HepG2 (cell line): ENCODE results near the gene SPATA32. TPM values are rescaled to one million over a fixed set of nuclear protein-coding genes. Genes with fewer than 3 reads are reported as not detected.

Experiments used
- ATAC-seq: fragments of 200-7000 bp; cut with Tn5 transposase; 3 replicates; pipeline ENCODE4 v1.9.1; 2020; ENCODE audit warnings: mild to moderate bottlenecking, moderate library complexity
- BruUV-seq: library from RNA; stranded (reverse); fragments of 400-500 nt; replicated peaks from 2 replicates; lab custom pipeline; 2021; lab: Mats Ljungman, UMichigan
- CTCF ChIA-PET: fragments of 300-600 bp; formaldehyde crosslinking; extraction: SDS; loops from one replicate; lab custom pipeline; 2021; ENCODE audit warnings: low total read pairs, inconsistent platforms, low intra/inter-chr PET ratio; lab: Yijun Ruan, JAX
- POLR2A ChIA-PET: fragments of 350-600 bp; sonication (Branson Sonifier 250); formaldehyde crosslinking; loops from one replicate; lab custom pipeline; 2020; ENCODE audit warnings: antibody characterized with exemption, inconsistent platforms; lab: Yijun Ruan, JAX
- DNase-seq: peaks from one replicate; pipeline ENCODE4 v3.0.0-alpha.2; 2015; ENCODE audit warnings: low spot score
- FAIRE-seq: peaks from 3 replicates; lab custom pipeline; 2011; peaks lifted over from hg19 to GRCh38; lab: Jason Lieb, UNC
- H2AFZ ChIP-seq: one replicate; pipeline ENCODE4 v1.6.1; 2011; ENCODE audit warnings: low read length, inconsistent platforms
- H3K27ac ChIP-seq: fragments of 300-600 bp; 3 replicates; pipeline ENCODE4 v1.8.0; 2011; ENCODE audit warnings: mixed run types, mild to moderate bottlenecking, mixed read lengths, low read length, inconsistent platforms; ENCODE audit not compliant: insufficient read depth; ENCODE audit errors: extremely low read length
- H3K27me3 ChIP-seq, 2 experiments: fragments of 200-600 bp in 1 of 2; 2 replicates in 1 of 2; 3 replicates in 1 of 2; pipeline versions ENCODE4 v1.6.0 to v1.8.0; 2011; ENCODE audit warnings: low read length in 2 of 2, mild to moderate bottlenecking in 2 of 2, moderate library complexity in 2 of 2, inconsistent platforms in 1 of 2; ENCODE audit not compliant: insufficient read depth in 2 of 2, control insufficient read depth in 1 of 2
- H3K36me3 ChIP-seq, 2 experiments: fragments of 200-600 bp in 1 of 2; replicated peaks in 1 of 2; 2 replicates in 1 of 2; 3 replicates in 1 of 2; pipeline versions ENCODE4 v1.5.1 to v1.8.0; 2011; ENCODE audit warnings: low read length in 2 of 2, inconsistent platforms in 1 of 2; ENCODE audit not compliant: insufficient read depth in 2 of 2, control insufficient read depth in 1 of 2
- H3K4me1 ChIP-seq: 2 replicates; pipeline ENCODE4 v1.5.1; 2012; ENCODE audit warnings: low read length, inconsistent platforms; ENCODE audit not compliant: insufficient read depth
- H3K4me2 ChIP-seq: 2 replicates; pipeline ENCODE4 v1.6.0; 2011; ENCODE audit warnings: low read depth, low read length, inconsistent platforms
- H3K4me3 ChIP-seq, 3 experiments: fragments of 200-600 bp in 1 of 3; sonication (generic), shearing (Covaris generic) in 1 of 3; replicated peaks in 1 of 3; 2 replicates each; pipeline ENCODE4 v1.5.1; 2011 to 2016; ENCODE audit warnings: low read length in 3 of 3, inconsistent platforms in 2 of 3, low read depth in 2 of 3, mild to moderate bottlenecking in 2 of 3, control low read depth in 1 of 3, mixed read lengths in 1 of 3; ENCODE audit not compliant: insufficient read depth in 1 of 3
- H3K79me2 ChIP-seq: one replicate; pipeline ENCODE4 v1.6.1; 2011; ENCODE audit warnings: low read length, inconsistent platforms; ENCODE audit not compliant: insufficient read depth
- H3K9ac ChIP-seq: 2 replicates; pipeline ENCODE4 v1.6.0; 2011; ENCODE audit warnings: mild to moderate bottlenecking, low read depth, low read length, inconsistent platforms; ENCODE audit not compliant: insufficient read depth
- H3K9me3 ChIP-seq: 2 replicates; pipeline ENCODE4 v1.5.1; 2012; ENCODE audit warnings: mild to moderate bottlenecking, low read length
- H4K20me1 ChIP-seq: 2 replicates; pipeline ENCODE4 v1.6.0; 2011; ENCODE audit warnings: inconsistent platforms, mild to moderate bottlenecking, low read length, moderate library complexity; ENCODE audit not compliant: insufficient read depth
- GATAD2A ChIP-seq: IDR thresholded peaks from 2 replicates; pipeline ENCODE4 v1.6.1; 2016
- JDP2 ChIP-seq: sonication (generic); formaldehyde crosslinking; IDR thresholded peaks from 2 replicates; pipeline ENCODE4 v1.8.1; 2022; ENCODE audit warnings: missing genetic modification reagents, borderline replicate concordance
- MAFG ChIP-seq: sonication (generic); formaldehyde crosslinking; IDR thresholded peaks from 2 replicates; pipeline ENCODE4 v1.5.1; 2020; ENCODE audit warnings: mild to moderate bottlenecking, missing genetic modification reagents
- MTF1 ChIP-seq: sonication (generic); formaldehyde crosslinking; IDR thresholded peaks from 2 replicates; pipeline ENCODE4 v1.5.0; 2020; ENCODE audit warnings: missing genetic modification reagents
- NCOA1 ChIP-seq: sonication (generic); formaldehyde crosslinking; IDR thresholded peaks from 2 replicates; pipeline ENCODE4 v1.9.0; 2021; ENCODE audit warnings: missing genetic modification reagents
- REXO4 ChIP-seq: sonication (generic); formaldehyde crosslinking; IDR thresholded peaks from 2 replicates; pipeline ENCODE4 v1.8.0; 2022; ENCODE audit warnings: missing genetic modification reagents, mild to moderate bottlenecking, borderline replicate concordance
- TBL1XR1 ChIP-seq: fragments of 150-350 bp; IDR thresholded peaks from 2 replicates; pipeline ENCODE4 v1.6.1; 2014; ENCODE audit warnings: borderline replicate concordance, low read length; ENCODE audit not compliant: partially characterized antibody
- ZNF546 ChIP-seq: sonication (generic); formaldehyde crosslinking; conservative IDR thresholded peaks from 2 replicates; pipeline ENCODE4 v1.8.1; 2023; ENCODE audit warnings: mild to moderate bottlenecking, missing genetic modification reagents
- WGBS: methylation state at CpG from one replicate; pipeline ENCODE4 v1.1.6; 2017; ENCODE audit warnings: low lambda C conversion rate; 5-methylcytosine and 5-hydroxymethylcytosine counted together
- in situ Hi-C: cut with HindIII; loops from 2 replicates; pipeline ENCODE4 v1.10.0; 2017; ENCODE audit warnings: low pct_unique_long_range_greater_than_20kb; ENCODE audit not compliant: extremely low pct_ligation_motif_present
- intact Hi-C: fragments of 100-400 bp; cut with micrococcal nuclease; formaldehyde crosslinking; loops from one replicate; pipeline ENCODE4 v1.10.0; 2022; ENCODE audit not compliant: unreplicated experiment
- polyA plus RNA-seq, 8 experiments: library from polyadenylated mRNA; depleted of rRNA in 3 of 8; stranded (reverse) in 7 of 8; unstranded in 1 of 8; fragments of >200 nt; fragmentation: Illumina TruSeq in 4 of 8; extraction: Trizol in 4 of 8; gene quantifications; 2 replicates each; pipeline versions ENCODE4 v1.2.1 to v1.2.3, GENCODE V29; 2011 to 2016; ENCODE audit warnings: low read depth in 4 of 8, missing spikeins in 1 of 8, mixed read lengths in 1 of 8; ENCODE audit not compliant: insufficient read depth in 1 of 8
- total RNA-seq, 5 experiments: library from RNA; depleted of rRNA; stranded (reverse); fragments of >200 nt; fragmentation: Illumina TruSeq; extraction: Trizol; gene quantifications; 2 replicates each; pipeline ENCODE4 v1.2.3, GENCODE V29; 2016; ENCODE audit warnings: low read depth in 1 of 5
- TF ChIP-seq, protein P1 (sequence below): sonication (generic); formaldehyde crosslinking; IDR thresholded peaks from 2 replicates; pipeline ENCODE4 v1.5.1; 2020; ENCODE audit warnings: missing genetic modification reagents, mild to moderate bottlenecking, borderline replicate concordance
- TF ChIP-seq, protein P2 (sequence below): IDR thresholded peaks from 2 replicates; pipeline ENCODE4 v1.6.1; 2016; ENCODE audit warnings: mild to moderate bottlenecking

The SPATA32 gene
- total and polyA plus RNA-seq, 2 of the 13 experiments (the other 11 are each of a cell fraction or from before 2014, with no cell fraction given) = not detected

DNA sequence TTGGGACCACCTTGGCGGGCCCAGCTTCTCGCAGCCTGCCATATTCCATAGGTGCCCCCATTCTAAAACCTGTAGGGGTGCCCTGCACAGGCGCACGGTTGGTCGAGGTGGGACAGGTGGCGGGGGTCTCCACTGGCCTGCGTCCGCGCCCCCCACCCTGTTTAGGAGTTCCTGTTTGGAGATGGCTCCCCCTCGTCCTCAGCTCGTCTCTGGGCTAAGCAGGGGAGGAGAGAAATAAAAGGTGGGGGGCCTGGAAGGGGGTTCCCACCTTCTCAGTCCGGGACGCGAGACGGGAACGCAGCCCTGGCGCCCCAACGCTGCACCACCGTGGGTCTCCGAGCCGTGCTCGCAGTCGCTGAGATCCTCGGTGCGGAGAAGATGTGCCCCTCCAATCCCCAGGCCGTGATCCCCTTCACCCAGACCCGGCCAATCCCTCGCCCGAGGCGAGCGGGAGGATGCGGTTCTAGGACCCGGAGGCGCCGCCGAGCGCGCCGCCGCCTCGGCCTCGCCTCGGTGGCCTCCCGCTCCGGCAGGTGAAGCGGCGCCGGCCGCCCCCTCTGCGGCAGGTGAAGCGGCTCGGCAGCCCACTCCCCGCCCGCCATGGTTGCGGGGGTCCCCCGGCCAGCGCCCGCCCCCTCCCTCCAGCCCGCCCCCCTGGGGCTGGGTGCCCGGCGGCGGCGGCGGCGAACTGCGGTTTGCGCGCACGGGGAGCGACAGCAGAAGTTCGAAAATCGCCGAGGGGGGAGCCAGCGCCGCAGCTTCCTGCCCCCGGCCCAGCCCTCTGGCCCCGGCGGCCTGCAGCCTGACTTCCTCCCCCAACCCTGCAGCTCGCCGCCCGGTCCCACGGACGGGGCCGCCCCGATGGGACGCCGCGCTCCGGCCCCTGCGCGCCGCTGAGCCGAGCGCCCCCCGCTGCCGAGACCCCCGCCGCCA is 40.5 kb downstream of the SPATA32 start, which contains the start of gene FMNL1 (continued):
- TF ChIP-seq, protein P1, sequence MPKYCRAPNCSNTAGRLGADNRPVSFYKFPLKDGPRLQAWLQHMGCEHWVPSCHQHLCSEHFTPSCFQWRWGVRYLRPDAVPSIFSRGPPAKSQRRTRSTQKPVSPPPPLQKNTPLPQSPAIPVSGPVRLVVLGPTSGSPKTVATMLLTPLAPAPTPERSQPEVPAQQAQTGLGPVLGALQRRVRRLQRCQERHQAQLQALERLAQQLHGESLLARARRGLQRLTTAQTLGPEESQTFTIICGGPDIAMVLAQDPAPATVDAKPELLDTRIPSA = no peak
- TF ChIP-seq GATAD2A (CRISPR knock-in tag) = no peak
- TF ChIP-seq, protein P2, sequence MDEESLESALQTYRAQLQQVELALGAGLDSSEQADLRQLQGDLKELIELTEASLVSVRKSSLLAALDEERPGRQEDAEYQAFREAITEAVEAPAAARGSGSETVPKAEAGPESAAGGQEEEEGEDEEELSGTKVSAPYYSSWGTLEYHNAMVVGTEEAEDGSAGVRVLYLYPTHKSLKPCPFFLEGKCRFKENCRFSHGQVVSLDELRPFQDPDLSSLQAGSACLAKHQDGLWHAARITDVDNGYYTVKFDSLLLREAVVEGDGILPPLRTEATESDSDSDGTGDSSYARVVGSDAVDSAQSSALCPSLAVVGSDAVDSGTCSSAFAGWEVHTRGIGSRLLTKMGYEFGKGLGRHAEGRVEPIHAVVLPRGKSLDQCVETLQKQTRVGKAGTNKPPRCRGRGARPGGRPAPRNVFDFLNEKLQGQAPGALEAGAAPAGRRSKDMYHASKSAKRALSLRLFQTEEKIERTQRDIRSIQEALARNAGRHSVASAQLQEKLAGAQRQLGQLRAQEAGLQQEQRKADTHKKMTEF (CRISPR knock-in tag) = no peak
- TF ChIP-seq TBL1XR1 = no peak
- TF ChIP-seq MAFG = no peak

DNA sequence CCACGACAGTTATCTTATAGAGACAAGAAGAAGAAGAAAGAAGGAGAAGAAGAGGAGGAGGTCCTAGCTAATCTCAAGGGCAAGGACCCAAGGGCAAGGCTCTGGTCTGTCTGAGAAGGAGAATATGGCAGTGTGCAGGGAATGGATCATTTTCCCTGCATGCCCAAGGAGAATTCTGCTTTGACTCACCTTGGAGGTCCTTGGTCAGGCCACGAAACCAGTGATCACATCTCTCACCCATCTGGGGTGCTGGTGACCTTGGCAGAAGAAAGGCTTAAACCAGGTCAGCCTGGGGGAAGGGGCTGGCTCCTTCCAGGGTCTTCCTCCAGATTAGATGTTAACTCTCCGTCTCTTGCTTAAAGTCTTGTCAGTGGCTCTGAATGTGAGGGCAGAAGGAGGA is 41.8 kb downstream of the SPATA32 start:
- no peaks in the 10 kb centered on the region for H3K36me3 ChIP-seq
- ChIA-PET POLR2A (interaction anchor here (1.5 to 2.7 kb wide), 4 partner anchors 8 to 71 kb away, joined by 5 to 22 read pairs (median 13); partner anchors contain the start of gene HEXIM1), CTCF (interaction anchor here (1.9 to 4.8 kb wide), 4 partner anchors 12 to 165 kb away, joined by 20 to 63 read pairs (median 24); partner anchors contain the start of gene ACBD4)
- DNase-seq (no peak), ATAC-seq (no peak), FAIRE-seq (no peak)
- TF ChIP-seq NCOA1 (CRISPR knock-in tag) = no peak
- no peak for TF ChIP-seq REXO4 (CRISPR knock-in tag)
- no peak for TF ChIP-seq MTF1 (CRISPR knock-in tag)
- TF ChIP-seq JDP2 = no peak
- no peak for TF ChIP-seq ZNF546 (CRISPR knock-in tag)
- BruUV-seq = no TSS peak
- H3K9ac ChIP-seq = no peak overlapping the region
- intact Hi-C loops (no loop called here), in situ Hi-C loops (no loop called here)
- H3K4me2 ChIP-seq = no peak overlapping the region
- WGBS = 23% methylated on average over 2 of the region's 3 CpGs
- no peak overlapping the region for H3K4me3 ChIP-seq
- H3K27me3 ChIP-seq = peaks cover 19 to 54% of the 10 kb centered on the region in 2 experiments; a peak in 4 of 5 replicates
- peaks cover 7% of the 10 kb centered on the region; the same call in 1 of the 2 replicates for H3K4me1 ChIP-seq
- H3K27ac ChIP-seq = no peak overlapping the region
- H3K79me2 ChIP-seq = no peaks in the 10 kb centered on the region
- no peaks in the 10 kb centered on the region for H3K9me3 ChIP-seq
- H4K20me1 ChIP-seq = no peaks in the 10 kb centered on the region
- H2AFZ ChIP-seq = no peak overlapping the region
